Activated CD8-positive, alpha-beta memory T cell treated with anti-CD3 and anti-CD28 coated beads for 4 hours (primary cell): Measurements from ENCODE around the gene MET.

Experiments used
- DNase-seq, 2 donors: peaks; one replicate each; pipeline ENCODE4 v3.0.0-alpha.2; 2020; ENCODE audit warnings: low read depth in 2 of 2

MET gene

GRCh38 chr7:116783666-116784318 is 111.8 kb downstream of the MET start:
- DNase-seq = no peak

- no peak for DNase-seq
Measured at GRCh38 chr7:116784647-116785046, 112.7 kb downstream of the MET start.

- no peak for DNase-seq
Measured at GRCh38 chr7:116785843-116786242, 113.8 kb downstream of the MET start.

GRCh38 chr7:116786791-116787443 is 114.9 kb downstream of the MET start:
- no peak for DNase-seq

GRCh38 chr7:116787881-116788280 is 115.9 kb downstream of the MET start:
- DNase-seq = no peak

- no peak for DNase-seq
Measured at GRCh38 chr7:116788572-116789197, 116.7 kb downstream of the MET start.

- DNase-seq = no peak
Measured at GRCh38 chr7:116790025-116790424, 118.0 kb downstream of the MET start.

- DNase-seq = no peak
Measured at GRCh38 chr7:116792813-116793212, 120.8 kb downstream of the MET start.

- DNase-seq = no peak
Measured at GRCh38 chr7:116793795-116794340, 121.9 kb downstream of the MET start.

- no peak for DNase-seq
Measured at GRCh38 chr7:116796471-116796870, 124.5 kb downstream of the MET start.

- DNase-seq = no peak
Measured at GRCh38 chr7:116797612-116798011, 125.6 kb downstream of the MET start.

GRCh38 chr7:116798232-116798631 is 126.2 kb downstream of the MET start:
- DNase-seq = no peak

GRCh38 chr7:116799916-116800315 is 127.9 kb downstream of the MET start:
- no peak for DNase-seq

- DNase-seq = no peak
Measured at GRCh38 chr7:116800594-116800993, 128.6 kb downstream of the MET start.

GRCh38 chr7:116801092-116801710 is 129.2 kb downstream of the MET start:
- no peak for DNase-seq

- no peak for DNase-seq
Measured at GRCh38 chr7:116802144-116802745, 130.2 kb downstream of the MET start.

GRCh38 chr7:116802746-116803152 is 130.8 kb downstream of the MET start:
- no peak for DNase-seq

- DNase-seq = no peak
Measured at GRCh38 chr7:116804471-116804870, 132.5 kb downstream of the MET start.

- DNase-seq = no peak
Measured at GRCh38 chr7:116805100-116805544, 133.1 kb downstream of the MET start.

GRCh38 chr7:116806046-116806944 is 134.3 kb downstream of the MET start:
- no peak for DNase-seq

GRCh38 chr7:116807011-116807560 is 135.1 kb downstream of the MET start:
- DNase-seq = no peak
